GM12878 (cell line): ENCODE results near the gene PIGS. TPM values are rescaled to one million over a fixed set of nuclear protein-coding genes. Genes with fewer than 3 reads are reported as not detected.

ENCODE experiments used
- BCLAF1 ChIP-seq: fragments of 450-650 bp; IDR thresholded peaks from 2 replicates; pipeline ENCODE4 v1.6.1; 2017; ENCODE audit warnings: antibody characterized with exemption, mild to moderate bottlenecking, moderate library complexity
- HDGF ChIP-seq: fragments of 450-650 bp; IDR thresholded peaks from 2 replicates; pipeline ENCODE4 v1.6.1; 2016; ENCODE audit warnings: antibody characterized with exemption
- KAT2A ChIP-seq: conservative IDR thresholded peaks from 2 replicates; pipeline ENCODE4 v1.6.1; 2011; ENCODE audit warnings: low read depth, low read length; ENCODE audit not compliant: control insufficient read depth
- POLR2A ChIP-seq: IDR thresholded peaks from 2 replicates; pipeline ENCODE4 v1.6.1; 2011; ENCODE audit warnings: low read depth, mild to moderate bottlenecking, low read length
- RAD51 ChIP-seq: fragments of 450-650 bp; IDR thresholded peaks from 2 replicates; pipeline ENCODE4 v1.6.1; 2016; ENCODE audit warnings: moderate library complexity, mild to moderate bottlenecking, inconsistent platforms
- RBBP5 ChIP-seq: fragments of 200-600 bp; sonication (generic); conservative IDR thresholded peaks from 2 replicates; pipeline ENCODE4 v1.6.1; 2016
- RFX5 ChIP-seq: IDR thresholded peaks from 2 replicates; pipeline ENCODE4 v1.6.1; 2011; ENCODE audit warnings: low read depth, low read length, improper control_type of control experiment
- SMAD5 ChIP-seq: IDR thresholded peaks from 2 replicates; pipeline ENCODE4 v1.6.1; 2016; ENCODE audit warnings: antibody characterized with exemption, low read depth
- WRNIP1 ChIP-seq: IDR thresholded peaks from 2 replicates; pipeline ENCODE4 v1.6.1; 2011; ENCODE audit warnings: low read depth, low read length, improper control_type of control experiment, borderline replicate concordance
- ZBTB33 ChIP-seq: fragments of 450-650 bp; IDR thresholded peaks from 2 replicates; pipeline ENCODE4 v1.6.1; 2017; ENCODE audit warnings: mild to moderate bottlenecking
- ZNF384 ChIP-seq: IDR thresholded peaks from 2 replicates; pipeline ENCODE4 v1.6.1; 2012; ENCODE audit warnings: low read depth, mild to moderate bottlenecking, low read length, improper control_type of control experiment, borderline replicate concordance
- polyA plus RNA-seq, 11 experiments: library from polyadenylated mRNA; depleted of rRNA in 4 of 11; unstranded in 6 of 11; stranded (reverse) in 5 of 11; fragments of >200 nt; fragmentation: Nextera tagmentation in 4 of 11; fragmentation: Illumina TruSeq in 1 of 11; extraction: Ambion mirVana in 4 of 11; extraction: Trizol in 1 of 11; gene quantifications; 1 replicate in 1 of 11; 2 replicates in 10 of 11; pipeline versions ENCODE4 v1.2.1 to v1.2.3, GENCODE V29; 2011 to 2016; ENCODE audit warnings: inconsistent platforms in 2 of 11, missing spikeins in 2 of 11, low read depth in 1 of 11
- total RNA-seq, 4 experiments: library from RNA; depleted of rRNA in 3 of 4; stranded (reverse); fragments of >200 nt in 3 of 4; fragmentation: Illumina TruSeq in 1 of 4; extraction: Trizol in 1 of 4; gene quantifications; 2 replicates each; pipeline versions ENCODE4 v1.2.1 to v1.2.3, GENCODE V29; 2013 to 2021

Gene PIGS
- total and polyA plus RNA-seq, 10 of the 15 experiments (the other 5 are each of a cell fraction or from before 2014, with no cell fraction given) = 27.5 to 73.7 (median 50.7) TPM

- TF ChIP-seq SMAD5 = no peak
- no peak for TF ChIP-seq POLR2A
- no peak for TF ChIP-seq BCLAF1
- TF ChIP-seq ZNF384 = no peak
- no peak for TF ChIP-seq RFX5
- no peak; the same call in 1 of the 2 replicates for TF ChIP-seq HDGF
- no peak for TF ChIP-seq ZBTB33
- no peak for TF ChIP-seq RAD51
- no peak for TF ChIP-seq RBBP5
- no peak for TF ChIP-seq KAT2A
- no peak for TF ChIP-seq WRNIP1
Observed at GRCh38 chr17:28599311-28600184, 28.2 kb upstream of the PIGS start (continued).
